ENCODE results near the gene CEP126.
"Not testable (repeated sequence)": the region's sequence is repeated elsewhere in the genome, so short reads cannot be mapped to it uniquely, and the experiment has no call there.

CEP126 gene

GRCh38 chr11:101929294-101929915 lies 14.6 kb downstream of the CEP126 start:
- DNase-seq = no peak

DNA sequence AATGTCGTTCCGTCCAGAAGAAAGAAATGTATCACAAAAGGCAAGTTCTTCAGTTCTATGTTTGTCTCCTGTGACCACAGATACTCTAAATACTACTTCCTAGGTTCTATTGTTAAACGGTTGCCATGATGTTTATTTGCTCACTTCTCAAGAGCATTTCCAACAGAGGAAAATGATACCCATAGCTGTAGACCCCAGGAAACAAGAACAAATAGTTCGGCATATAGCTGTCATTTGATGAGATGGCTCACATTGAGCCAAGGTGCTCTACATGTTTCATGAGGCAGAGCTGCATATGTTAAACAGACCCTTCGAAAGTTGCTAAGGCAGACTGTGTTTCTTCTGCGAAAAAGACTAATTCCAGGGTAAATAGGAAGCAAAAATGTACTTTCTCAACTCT lies 16.9 kb downstream of the CEP126 start:
- DNase-seq = no peak

DNA sequence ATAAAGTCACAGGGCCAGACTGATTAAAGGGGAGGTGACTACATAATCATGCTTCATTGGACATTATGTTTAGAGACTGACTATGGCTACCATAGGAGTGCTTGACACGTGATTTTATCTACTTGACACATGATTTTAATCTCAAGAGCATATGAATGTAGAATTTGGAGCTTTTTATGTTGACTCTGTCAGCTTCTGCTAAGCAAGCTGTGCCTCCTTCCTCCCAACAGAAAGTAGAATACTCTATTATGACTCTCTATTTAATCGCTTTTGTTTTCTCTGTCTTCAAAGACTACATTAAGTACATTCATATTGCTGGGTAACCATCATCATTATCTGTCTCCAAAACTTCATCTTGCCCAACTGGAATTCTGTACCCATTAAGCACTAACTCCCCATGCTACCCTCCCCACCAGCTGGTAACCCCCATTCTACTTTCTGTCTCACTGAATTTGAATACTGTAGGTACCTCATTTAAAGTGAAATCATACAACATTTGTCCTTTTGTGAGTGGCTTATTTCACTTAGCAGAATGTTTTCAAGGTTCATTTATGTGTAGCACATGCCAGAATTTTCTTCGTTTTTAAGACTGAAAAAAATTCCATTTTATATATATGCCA lies 26.2 kb downstream of the CEP126 start:
- no peak for DNase-seq

GRCh38 chr11:101944923-101945322 lies 30.1 kb downstream of the CEP126 start:
- DNase-seq = no peak

DNA sequence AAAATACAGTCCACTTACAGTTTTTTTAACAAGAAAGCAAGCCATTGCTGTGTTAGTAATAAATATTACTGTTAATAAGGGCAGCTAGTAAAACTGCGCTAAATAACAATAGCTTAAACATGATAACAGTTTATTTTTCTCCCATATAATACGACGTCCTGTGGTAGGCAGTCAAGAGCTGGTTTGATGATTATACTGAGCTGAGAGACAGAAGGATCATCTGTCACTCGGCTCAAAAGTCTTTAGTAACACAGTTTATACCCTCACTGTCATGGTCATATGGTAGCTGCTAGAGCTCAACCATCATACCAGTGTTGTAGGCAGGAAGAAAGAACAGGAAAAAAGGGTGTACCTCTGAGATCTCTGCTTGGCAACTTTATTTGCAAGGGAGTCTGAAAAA lies 30.6 kb downstream of the CEP126 start:
- DNase-seq = no peak

GRCh38 chr11:101949680-101950220 lies 34.9 kb downstream of the CEP126 start:
- no peak for DNase-seq

- DNase-seq = no peak
Measured at GRCh38 chr11:101955278-101955677, 40.5 kb downstream of the CEP126 start.

DNA sequence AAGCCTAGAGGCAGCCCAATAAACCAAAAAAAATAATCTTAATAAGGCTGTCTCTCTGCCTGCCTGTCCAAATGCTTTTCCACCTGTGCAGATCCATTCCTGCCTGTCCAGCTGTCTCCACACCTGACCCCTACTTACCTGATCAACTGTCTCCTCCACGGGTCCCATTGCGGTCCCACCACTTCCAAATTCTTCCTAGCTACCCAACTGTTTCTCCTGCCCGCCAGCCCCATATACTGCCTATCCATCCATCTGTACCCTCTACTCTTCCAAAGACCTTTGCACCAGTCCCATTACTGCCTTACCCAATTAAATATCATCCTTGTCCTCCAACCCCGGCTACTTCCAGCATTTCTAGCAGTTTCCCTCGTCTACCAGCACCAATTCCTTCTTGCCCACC lies 40.9 kb downstream of the CEP126 start:
- no peak for DNase-seq

DNA sequence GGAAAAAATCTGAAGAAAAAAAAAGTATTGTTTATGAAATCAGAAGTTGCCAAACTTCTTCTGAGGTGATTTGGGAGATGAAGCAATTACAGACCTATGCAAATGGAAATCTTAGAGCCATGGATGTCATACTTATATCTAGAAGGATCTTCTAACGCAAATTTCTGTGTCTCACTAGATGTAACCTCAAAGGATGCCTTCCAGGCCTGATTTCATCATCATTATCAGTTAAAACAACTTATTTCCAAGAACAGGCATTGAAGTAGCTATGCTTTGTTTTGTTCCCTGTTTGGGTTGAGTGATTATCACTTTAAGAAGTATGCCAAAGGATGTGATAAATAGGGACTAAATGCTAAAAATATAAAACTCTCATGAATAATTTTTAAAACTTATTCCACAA lies 45.4 kb downstream of the CEP126 start:
- DNase-seq = no peak

- DNase-seq = not testable (repeated sequence)
Measured at GRCh38 chr11:101964200-101964599, 49.4 kb downstream of the CEP126 start.

- no peak for DNase-seq
Measured at GRCh38 chr11:101974255-101974654, 59.4 kb downstream of the CEP126 start.

DNA sequence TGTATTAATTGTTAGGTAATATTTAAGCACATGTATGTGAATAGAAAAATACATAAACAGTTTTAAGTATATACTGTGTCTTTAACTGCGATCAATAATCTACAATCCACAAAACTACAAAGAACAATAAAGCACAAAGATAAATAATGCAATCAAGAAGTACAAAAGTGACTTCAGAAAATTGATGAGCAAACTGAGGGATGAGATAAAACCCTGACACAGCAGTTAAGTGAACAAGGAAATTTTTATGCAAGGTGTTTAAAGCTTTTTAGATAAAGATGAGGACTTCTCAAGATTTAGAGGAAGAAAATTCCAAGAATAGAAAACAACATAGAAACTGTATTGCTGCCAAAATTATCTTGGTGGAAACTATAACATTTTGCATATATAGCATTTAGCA lies 60.0 kb downstream of the CEP126 start:
- no peak for DNase-seq

DNA sequence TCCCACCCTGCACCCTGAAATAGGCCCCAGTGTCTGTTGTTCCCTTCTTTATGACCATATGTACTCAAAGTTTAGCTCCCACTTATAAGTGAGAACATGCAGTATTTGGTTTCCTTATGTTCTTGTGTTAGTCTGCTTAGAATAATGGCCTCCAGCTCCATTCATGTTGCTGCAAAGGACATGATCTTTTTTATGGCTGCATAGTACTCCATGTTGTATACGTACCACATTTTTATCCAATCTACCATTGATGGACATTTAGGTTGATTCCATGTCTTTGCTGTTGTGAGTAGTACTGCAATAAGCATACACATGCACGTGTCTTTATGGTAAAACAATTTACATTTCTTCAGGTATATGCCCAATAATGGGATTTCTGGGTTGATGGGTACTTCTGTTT lies 60.9 kb downstream of the CEP126 start:
- no peak for DNase-seq

- no peak for DNase-seq
Measured at GRCh38 chr11:101987370-101987769, 72.6 kb downstream of the CEP126 start.

- no peak for DNase-seq
Measured at GRCh38 chr11:101993172-101993571, 78.4 kb downstream of the CEP126 start.

- DNase-seq = not testable (repeated sequence)
Measured at GRCh38 chr11:101994052-101994469, 79.3 kb downstream of the CEP126 start.

DNA sequence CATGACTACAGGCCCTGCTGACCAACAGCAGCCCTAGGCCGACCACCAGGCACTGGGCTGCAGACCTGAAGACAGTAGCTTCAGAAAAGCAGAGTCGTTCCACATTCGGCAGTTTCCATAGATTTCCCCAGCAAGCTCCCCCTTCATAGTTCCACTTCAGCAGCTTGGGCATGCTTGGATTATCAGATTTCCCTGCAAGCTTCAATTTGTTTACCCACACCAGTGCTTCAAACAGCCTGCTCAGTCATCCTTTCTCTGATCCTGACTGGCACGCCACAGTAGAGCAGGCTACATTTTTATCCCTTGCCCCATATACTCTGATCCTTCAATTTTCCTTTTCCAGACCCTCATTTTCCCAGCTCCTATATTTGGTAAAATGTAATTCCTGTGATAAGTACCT lies 81.3 kb downstream of the CEP126 start:
- DNase-seq = no peak

DNA sequence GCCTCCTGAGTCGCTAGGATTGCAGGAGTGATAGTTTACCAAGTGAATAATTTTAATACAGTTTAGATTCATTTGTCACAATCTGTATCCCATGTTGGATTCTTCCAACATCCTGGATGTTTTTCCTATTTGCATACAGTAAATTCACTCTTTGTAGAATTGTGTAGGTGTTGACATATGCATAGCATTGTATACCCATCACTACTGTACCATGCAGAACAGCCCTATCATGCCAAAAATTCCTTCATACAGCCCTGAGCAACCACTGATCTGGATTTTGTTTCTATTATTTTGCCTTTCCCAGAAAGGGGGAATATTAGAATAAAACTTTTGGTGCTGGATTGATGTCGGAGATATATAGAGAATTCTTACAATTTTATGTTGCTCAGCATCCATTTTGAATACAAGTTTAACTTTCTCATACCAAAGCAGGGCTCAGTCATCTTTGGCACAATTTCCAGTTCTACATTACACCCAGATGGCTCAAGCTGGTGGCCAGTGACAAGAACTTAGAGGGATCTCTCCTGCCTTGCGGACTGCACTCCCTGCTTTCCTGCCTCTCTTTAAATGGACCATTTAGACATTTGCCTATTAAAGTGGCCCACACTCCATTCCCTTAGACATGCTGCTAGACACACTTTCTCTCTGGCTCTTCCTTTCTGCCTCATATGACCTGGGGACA lies 87.0 kb downstream of the CEP126 start:
- DNase-seq = no peak

GRCh38 chr11:102004220-102004619 lies 89.4 kb downstream of the CEP126 start:
- no peak for DNase-seq

GRCh38 chr11:102005306-102005705 lies 90.5 kb downstream of the CEP126 start:
- DNase-seq = no peak

DNA sequence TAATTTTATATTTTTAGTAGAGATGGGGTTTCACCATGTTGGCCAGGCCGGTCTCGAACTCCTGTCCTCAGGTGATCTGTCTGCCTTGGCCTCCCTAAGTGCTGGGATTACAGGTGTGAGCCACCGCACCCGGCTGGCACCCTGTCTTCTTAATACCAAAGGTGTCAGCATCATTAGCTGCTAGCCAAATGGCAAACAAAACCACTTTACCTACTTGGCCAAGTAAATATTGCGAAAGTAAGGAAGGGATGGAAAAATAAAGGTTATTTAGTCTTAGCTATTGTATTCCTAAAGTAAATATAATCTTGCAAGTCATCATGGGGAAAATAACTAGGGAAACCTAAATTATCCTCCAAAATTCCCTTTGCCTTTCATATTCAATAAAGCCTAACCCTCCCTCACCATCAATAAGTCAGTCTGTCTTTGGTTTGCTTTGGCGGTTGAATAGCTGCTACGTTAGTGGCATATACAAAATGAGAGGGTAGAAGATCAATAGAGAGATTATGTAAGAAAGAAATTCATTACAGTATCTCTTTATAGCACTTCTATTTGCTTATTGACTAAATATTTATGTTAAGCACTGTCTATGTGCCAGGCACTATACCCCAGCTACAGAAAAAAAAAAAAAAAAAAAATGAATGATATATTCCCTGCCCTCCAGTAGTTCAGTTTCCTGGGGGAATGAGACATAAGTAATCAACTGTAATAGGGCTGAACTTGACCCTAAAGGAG lies 92.2 kb downstream of the CEP126 start:
- no peak for DNase-seq

DNA sequence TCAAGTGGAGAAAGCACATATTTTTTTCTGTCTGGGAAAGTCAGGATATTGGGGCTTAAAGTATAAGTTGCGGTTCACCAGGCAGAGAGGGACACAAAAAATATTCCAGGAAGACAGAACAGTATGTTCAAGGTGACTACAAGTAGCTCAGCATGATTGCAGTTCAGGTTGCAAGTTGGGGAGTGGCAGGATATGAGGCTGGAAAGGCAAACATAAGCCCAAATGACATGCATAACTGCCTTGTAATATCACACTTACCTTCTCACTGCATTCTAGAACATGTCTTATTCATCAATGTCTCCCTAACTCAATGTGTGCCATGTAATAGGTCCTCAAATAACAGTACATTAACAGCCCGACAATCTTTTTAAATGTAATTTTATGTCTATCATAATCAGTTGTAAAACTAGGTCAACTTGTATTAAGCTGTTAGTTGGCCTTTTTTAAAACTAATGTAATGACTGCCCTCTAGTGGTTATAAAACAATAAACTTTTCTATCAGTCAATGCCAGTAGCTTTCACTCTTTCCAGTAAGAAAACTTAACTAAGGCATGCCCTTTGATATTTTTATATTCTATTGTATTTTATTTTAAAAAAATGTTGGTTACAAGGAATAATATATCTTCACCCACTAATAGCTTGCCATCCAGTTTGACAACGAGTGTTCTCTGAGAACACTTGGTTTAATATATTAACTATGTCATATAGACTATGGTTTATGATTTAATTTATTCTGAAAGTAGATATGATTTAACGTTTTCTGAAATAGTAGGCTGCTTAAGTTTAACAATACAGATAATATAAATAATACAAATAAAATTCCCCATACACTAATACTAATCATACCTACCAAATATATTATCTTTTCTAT lies 93.0 kb downstream of the CEP126 start:
- DNase-seq = no peak
